ENCODE data around the gene CNNM1.
A peak's percentile ranks its signal among the peaks of the same experiment; 100 is the strongest.

CNNM1 gene

DNA sequence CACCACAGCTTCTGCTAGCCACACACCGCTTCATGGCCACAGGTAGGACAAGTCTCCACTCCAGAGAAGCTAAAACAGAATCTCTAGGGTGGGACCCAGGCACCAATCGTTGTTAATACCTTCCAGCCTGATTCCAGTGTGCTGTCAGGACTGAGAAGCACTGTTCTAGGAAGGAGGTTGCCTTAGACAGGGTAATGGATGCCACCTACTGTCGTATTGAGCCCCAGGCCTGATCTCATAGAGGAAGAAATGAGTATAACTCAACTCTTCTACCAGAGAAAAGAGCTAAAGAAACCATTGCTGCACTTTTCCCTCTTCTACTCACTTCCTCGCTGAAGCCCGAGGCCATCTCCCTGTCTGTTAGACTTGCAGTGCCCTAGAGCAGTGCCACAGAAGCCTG, 31.8 kb downstream of the CNNM1 start:
- H2AK5ac ChIP-seq (ENCODE audit: low read length, severe bottlenecking): no peak overlapping the region
- no peaks in the 10 kb centered on the region for H3K9me3 ChIP-seq (ENCODE audit: control insufficient read depth, low read length)
- DNase-seq: no peak
- no peak overlapping the region for H4K8ac ChIP-seq (ENCODE audit: low read length)
- H3K4me2 ChIP-seq (ENCODE audit: low read length, poor library complexity, severe bottlenecking): no peak overlapping the region
- 75% methylated on average over 5 of the region's 5 CpGs for WGBS
- no peak overlapping the region for H2BK12ac ChIP-seq (ENCODE audit: low read length in 2 of 2)
- no peak overlapping the region for H4K91ac ChIP-seq (ENCODE audit: low read length)
- peaks cover 5 to 24% of the 10 kb centered on the region in 2 experiments for H3K27me3 ChIP-seq (ENCODE audit: control insufficient read depth in 1 of 2, insufficient read depth in 1 of 2, low read length in 2 of 2)
- no peak overlapping the region for H3K4me3 ChIP-seq (ENCODE audit: insufficient read depth in 1 of 2, low read depth in 1 of 2, low read length in 2 of 2)
- H2BK5ac ChIP-seq (ENCODE audit: low read depth, low read length, poor library complexity, severe bottlenecking): no peak overlapping the region
- H3K23ac ChIP-seq (ENCODE audit: low read length in 2 of 2): no peak overlapping the region
- no peaks in the 10 kb centered on the region for H3K36me3 ChIP-seq (ENCODE audit: control insufficient read depth in 1 of 2, insufficient read depth in 2 of 2, low read depth in 1 of 2, low read length in 2 of 2)
- H3K4me1 ChIP-seq (ENCODE audit: control insufficient read depth, insufficient read depth, low read depth, low read length): no peaks in the 10 kb centered on the region
- no peak overlapping the region for H2BK15ac ChIP-seq (ENCODE audit: low read depth, poor library complexity, severe bottlenecking)
- H3K9ac ChIP-seq (ENCODE audit: low read length): no peak overlapping the region
- H2AFZ ChIP-seq (ENCODE audit: low read depth, low read length): no peak overlapping the region
- no peak overlapping the region for H2BK120ac ChIP-seq (ENCODE audit: low read depth, low read length)
- H3K27ac ChIP-seq (ENCODE audit: low read length, poor library complexity, severe bottlenecking): no peak overlapping the region
- H3K79me1 ChIP-seq (replicated peaks; ENCODE audit: low read length, poor library complexity, severe bottlenecking): no peaks in the 10 kb centered on the region
- no peak overlapping the region for H3K18ac ChIP-seq (ENCODE audit: low read depth in 1 of 2, low read length in 2 of 2)
- H3K14ac ChIP-seq (ENCODE audit: low read length in 2 of 2): no peak overlapping the region
- H3K4ac ChIP-seq (ENCODE audit: low read depth in 1 of 2, low read length in 2 of 2): no peak overlapping the region

DNA sequence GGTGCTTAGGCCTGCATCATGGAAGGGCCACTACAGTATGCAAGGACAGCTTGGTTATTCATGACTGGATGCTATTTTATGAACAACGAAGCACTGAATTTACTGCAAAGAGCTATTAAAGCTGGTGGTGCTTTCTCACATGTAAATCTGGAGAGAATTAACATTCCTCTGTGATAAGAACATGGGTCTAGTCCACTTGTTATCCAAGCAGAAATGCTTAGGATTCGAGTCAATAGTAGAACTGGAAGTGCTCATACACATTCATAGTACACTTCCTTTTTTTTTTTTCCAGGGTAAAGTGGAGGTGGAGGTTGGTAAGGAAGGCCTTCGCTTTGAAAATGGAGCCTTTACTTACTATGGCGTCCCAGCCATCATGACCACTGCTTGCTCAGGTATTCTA, 35.0 kb downstream of the CNNM1 start:
- Histone ChIP-seq H3K14ac (ENCODE audit: low read length in 2 of 2) (no peak overlapping the region), H2BK120ac (ENCODE audit: low read depth, low read length) (no peak overlapping the region), H2BK5ac (ENCODE audit: low read depth, low read length, poor library complexity, severe bottlenecking) (peak overlapping the region; percentile 32), H3K79me1 (replicated peaks; ENCODE audit: low read length, poor library complexity, severe bottlenecking) (no peaks in the 10 kb centered on the region), H3K4ac (ENCODE audit: low read depth in 1 of 2, low read length in 2 of 2) (no peak overlapping the region), H3K9ac (ENCODE audit: low read length) (no peak overlapping the region), H4K8ac (ENCODE audit: low read length) (no peak overlapping the region), H4K91ac (ENCODE audit: low read length) (no peak overlapping the region), H3K9me3 (ENCODE audit: control insufficient read depth, low read length) (no peaks in the 10 kb centered on the region), H3K18ac (ENCODE audit: low read depth in 1 of 2, low read length in 2 of 2) (no peak overlapping the region), H2AFZ (ENCODE audit: low read depth, low read length) (no peak overlapping the region), H3K36me3 (ENCODE audit: control insufficient read depth in 1 of 2, insufficient read depth in 2 of 2, low read depth in 1 of 2, low read length in 2 of 2) (no peaks in the 10 kb centered on the region), H2AK5ac (ENCODE audit: low read length, severe bottlenecking) (no peak overlapping the region), H3K4me2 (ENCODE audit: low read length, poor library complexity, severe bottlenecking) (no peak overlapping the region), H3K27ac (ENCODE audit: low read length, poor library complexity, severe bottlenecking) (no peak overlapping the region), H3K23ac (ENCODE audit: low read length in 2 of 2) (no peak overlapping the region), H3K4me3 (ENCODE audit: insufficient read depth in 1 of 2, low read depth in 1 of 2, low read length in 2 of 2) (no peak overlapping the region), H3K27me3 (ENCODE audit: control insufficient read depth in 1 of 2, insufficient read depth in 1 of 2, low read length in 2 of 2) (peaks cover 5 to 36% of the 10 kb centered on the region in 2 experiments), H2BK12ac (ENCODE audit: low read length in 2 of 2) (no peak overlapping the region), H2BK15ac (ENCODE audit: low read depth, poor library complexity, severe bottlenecking) (no peak overlapping the region), H3K4me1 (ENCODE audit: control insufficient read depth, insufficient read depth, low read depth, low read length) (no peaks in the 10 kb centered on the region)
- DNase-seq: peak; percentile 19
- 81% methylated on average over 3 of the region's 4 CpGs for WGBS

DNA sequence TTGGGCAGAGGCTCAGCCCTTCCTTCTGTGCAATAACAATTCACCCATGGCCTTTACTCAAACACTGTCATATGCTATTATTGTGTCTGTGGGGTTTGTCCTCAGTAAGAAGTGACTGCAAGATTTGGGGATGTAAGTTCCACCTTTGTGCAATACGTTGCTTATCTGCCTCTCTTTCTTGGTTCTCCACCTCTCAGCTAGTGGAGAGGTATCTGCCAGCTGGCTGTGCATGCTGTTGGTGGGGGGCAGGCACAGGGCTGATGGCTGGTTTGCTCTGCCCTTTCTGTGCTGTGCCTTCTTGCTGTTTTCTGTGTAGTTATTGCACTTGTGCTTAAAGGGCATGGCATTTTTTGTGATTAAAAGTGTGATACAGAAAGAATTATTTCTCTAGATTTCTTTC, 36.2 kb downstream of the CNNM1 start:
- WGBS: 71% methylated on average over 1 of the region's 1 CpG
- Histone ChIP-seq H4K91ac (ENCODE audit: low read length) (no peak overlapping the region), H2AK5ac (ENCODE audit: low read length, severe bottlenecking) (no peak overlapping the region), H3K36me3 (ENCODE audit: control insufficient read depth in 1 of 2, insufficient read depth in 2 of 2, low read depth in 1 of 2, low read length in 2 of 2) (no peaks in the 10 kb centered on the region), H3K79me1 (replicated peaks; ENCODE audit: low read length, poor library complexity, severe bottlenecking) (no peaks in the 10 kb centered on the region), H3K4me1 (ENCODE audit: control insufficient read depth, insufficient read depth, low read depth, low read length) (no peaks in the 10 kb centered on the region), H3K4ac (ENCODE audit: low read depth in 1 of 2, low read length in 2 of 2) (no peak overlapping the region), H2AFZ (ENCODE audit: low read depth, low read length) (no peak overlapping the region), H3K27ac (ENCODE audit: low read length, poor library complexity, severe bottlenecking) (no peak overlapping the region), H4K8ac (ENCODE audit: low read length) (no peak overlapping the region), H2BK15ac (ENCODE audit: low read depth, poor library complexity, severe bottlenecking) (no peak overlapping the region), H3K14ac (ENCODE audit: low read length in 2 of 2) (no peak overlapping the region), H2BK120ac (ENCODE audit: low read depth, low read length) (no peak overlapping the region), H3K4me3 (ENCODE audit: insufficient read depth in 1 of 2, low read depth in 1 of 2, low read length in 2 of 2) (no peak overlapping the region), H3K9ac (ENCODE audit: low read length) (no peak overlapping the region), H3K27me3 (ENCODE audit: control insufficient read depth in 1 of 2, insufficient read depth in 1 of 2, low read length in 2 of 2) (peaks cover 7 to 39% of the 10 kb centered on the region in 2 experiments), H2BK5ac (ENCODE audit: low read depth, low read length, poor library complexity, severe bottlenecking) (no peak overlapping the region), H3K9me3 (ENCODE audit: control insufficient read depth, low read length) (no peaks in the 10 kb centered on the region), H3K4me2 (ENCODE audit: low read length, poor library complexity, severe bottlenecking) (no peak overlapping the region), H3K23ac (ENCODE audit: low read length in 2 of 2) (no peak overlapping the region), H3K18ac (ENCODE audit: low read depth in 1 of 2, low read length in 2 of 2) (no peak overlapping the region), H2BK12ac (ENCODE audit: low read length in 2 of 2) (no peak overlapping the region)
- no peak for DNase-seq

DNA sequence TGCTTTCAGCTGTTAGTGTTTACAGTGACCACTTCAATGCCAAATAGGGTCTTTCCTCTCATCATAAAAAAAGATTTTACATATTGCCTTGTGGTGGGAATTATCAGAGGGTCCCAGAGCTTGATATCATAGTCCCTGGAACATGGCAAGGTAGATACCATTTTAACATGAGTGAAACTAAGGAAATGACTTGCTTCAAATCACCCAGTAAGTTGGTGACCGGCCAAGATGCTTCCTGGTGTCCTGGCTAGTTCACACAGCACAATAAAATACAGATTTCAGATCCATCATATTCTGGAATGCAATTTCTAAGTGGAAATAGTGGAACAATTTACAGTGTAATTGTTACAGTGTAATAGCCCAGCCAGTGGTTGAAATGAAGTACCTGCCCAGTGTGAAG, 36.6 kb downstream of the CNNM1 start:
- Histone ChIP-seq H2BK15ac (ENCODE audit: low read depth, poor library complexity, severe bottlenecking) (no peak overlapping the region), H3K4me1 (ENCODE audit: control insufficient read depth, insufficient read depth, low read depth, low read length) (no peaks in the 10 kb centered on the region), H2AFZ (ENCODE audit: low read depth, low read length) (no peak overlapping the region), H3K36me3 (ENCODE audit: control insufficient read depth in 1 of 2, insufficient read depth in 2 of 2, low read depth in 1 of 2, low read length in 2 of 2) (no peaks in the 10 kb centered on the region), H3K4me3 (ENCODE audit: insufficient read depth in 1 of 2, low read depth in 1 of 2, low read length in 2 of 2) (no peak overlapping the region), H3K9me3 (ENCODE audit: control insufficient read depth, low read length) (no peaks in the 10 kb centered on the region), H2AK5ac (ENCODE audit: low read length, severe bottlenecking) (no peak overlapping the region), H2BK12ac (ENCODE audit: low read length in 2 of 2) (no peak overlapping the region), H3K27ac (ENCODE audit: low read length, poor library complexity, severe bottlenecking) (no peak overlapping the region), H3K14ac (ENCODE audit: low read length in 2 of 2) (no peak overlapping the region), H2BK5ac (ENCODE audit: low read depth, low read length, poor library complexity, severe bottlenecking) (no peak overlapping the region), H3K4me2 (ENCODE audit: low read length, poor library complexity, severe bottlenecking) (no peak overlapping the region), H3K23ac (ENCODE audit: low read length in 2 of 2) (no peak overlapping the region), H2BK120ac (ENCODE audit: low read depth, low read length) (no peak overlapping the region), H3K79me1 (replicated peaks; ENCODE audit: low read length, poor library complexity, severe bottlenecking) (no peaks in the 10 kb centered on the region), H3K18ac (ENCODE audit: low read depth in 1 of 2, low read length in 2 of 2) (no peak overlapping the region), H4K8ac (ENCODE audit: low read length) (no peak overlapping the region), H3K27me3 (ENCODE audit: control insufficient read depth in 1 of 2, insufficient read depth in 1 of 2, low read length in 2 of 2) (peaks cover 11 to 39% of the 10 kb centered on the region in 2 experiments), H3K4ac (ENCODE audit: low read depth in 1 of 2, low read length in 2 of 2) (no peak overlapping the region), H3K9ac (ENCODE audit: low read length) (no peak overlapping the region), H4K91ac (ENCODE audit: low read length) (no peak overlapping the region)
- WGBS: 100% methylated on average over 1 of the region's 1 CpG
- no peak for DNase-seq
